Endothelial cell of umbilical vein (primary cell): ENCODE results near the gene EEF1G. TPM values are rescaled to one million over a fixed set of nuclear protein-coding genes. Genes with fewer than 3 reads are reported as not detected.

Source experiments
- microRNA-seq: library from miRNA; unstranded; fragments of <30 nt; microRNA quantifications from one replicate; pipeline ENCODE4 v1.2.0, GENCODE V29; 2021; ENCODE audit warnings: borderline number of aligned reads, borderline replicate concordance
- polyA plus RNA-seq, 4 experiments: library from polyadenylated mRNA; depleted of rRNA in 3 of 4; stranded (reverse) in 3 of 4; unstranded in 1 of 4; fragments of >200 nt; gene quantifications; 2 replicates each; pipeline versions ENCODE4 v1.2.1 to v1.2.3, GENCODE V29; 2011 to 2012; ENCODE audit warnings: missing spikeins in 1 of 4
- small RNA-seq: library from RNA; depleted of rRNA; stranded (forward); fragments of <200 nt; gene quantifications from one replicate; pipeline ENCODE3, GENCODE V24; 2012; ENCODE audit warnings: low replicate concordance, low read depth; ENCODE audit not compliant: insufficient read depth, insufficient read length
- total RNA-seq: library from RNA; stranded (reverse); gene quantifications from 2 replicates; pipeline ENCODE4 v1.2.3, GENCODE V29; 2021

The EEF1G gene
- total and polyA plus RNA-seq, 2 donors (not counting 3 experiments of a cell fraction or from before 2014, with no cell fraction given) = 1,341 to 2,133 TPM

Small RNA genes within 50 kb of the gene (microRNA-seq; reads per million reads assigned to microRNA genes)
- not detected for gene MIR6747

Small RNA genes within 50 kb of the gene (small RNA-seq; reads per million reads assigned to genes)
- gene AP001458.1 = not detected
- gene EEF1G = not detected
- not detected for gene MIR6747

Other genes with a start within 250 kb of the EEF1G start
- 30.5 and 33.1 TPM in 2 replicates for gene ASRGL1, start 236.4 kb downstream of the EEF1G start, total RNA-seq
- 23.7 and 36.0 TPM in 2 replicates for gene ASRGL1, start 236.4 kb downstream of the EEF1G start, polyA plus RNA-seq
- gene SCGB1A1, start 154.9 kb downstream of the EEF1G start, total RNA-seq = not detected in 2 replicates
- gene SCGB1A1, start 154.9 kb downstream of the EEF1G start, polyA plus RNA-seq = not detected in 2 replicates
- gene AHNAK, start 27.1 kb downstream of the EEF1G start, total RNA-seq = 381 and 436 TPM in 2 replicates
- 25.1 and 35.2 TPM in 2 replicates for gene AHNAK, start 27.1 kb downstream of the EEF1G start, polyA plus RNA-seq
- gene TUT1, start 17.6 kb upstream of the EEF1G start, total RNA-seq = 16.9 and 17.8 TPM in 2 replicates
- gene TUT1, start 17.6 kb upstream of the EEF1G start, polyA plus RNA-seq = 11.5 and 12.7 TPM in 2 replicates
- 166 and 176 TPM in 2 replicates for gene MTA2, start 28.0 kb upstream of the EEF1G start, total RNA-seq
- gene MTA2, start 28.0 kb upstream of the EEF1G start, polyA plus RNA-seq = 30.2 and 40.4 TPM in 2 replicates
- 101 and 110 TPM in 2 replicates for gene EML3, start 38.9 kb upstream of the EEF1G start, total RNA-seq
- 75.7 and 78.3 TPM in 2 replicates for gene EML3, start 38.9 kb upstream of the EEF1G start, polyA plus RNA-seq
- 8.2 and 8.8 TPM in 2 replicates for gene ROM1, start 39.4 kb upstream of the EEF1G start, total RNA-seq
- 4.8 and 5.3 TPM in 2 replicates for gene ROM1, start 39.4 kb upstream of the EEF1G start, polyA plus RNA-seq
- 31.6 and 35.0 TPM in 2 replicates for gene B3GAT3, start 48.1 kb upstream of the EEF1G start, total RNA-seq
- gene B3GAT3, start 48.1 kb upstream of the EEF1G start, polyA plus RNA-seq = 37.2 and 48.0 TPM in 2 replicates
- 357 and 389 TPM in 2 replicates for gene GANAB, start 72.7 kb upstream of the EEF1G start, total RNA-seq
- 433 and 455 TPM in 2 replicates for gene GANAB, start 72.7 kb upstream of the EEF1G start, polyA plus RNA-seq
- gene INTS5, start 79.4 kb upstream of the EEF1G start, total RNA-seq = 21.7 and 22.8 TPM in 2 replicates
- 20.3 and 20.9 TPM in 2 replicates for gene INTS5, start 79.4 kb upstream of the EEF1G start, polyA plus RNA-seq
- gene C11orf98, start 91.3 kb upstream of the EEF1G start, total RNA-seq = 58.7 and 61.0 TPM in 2 replicates
- gene C11orf98, start 91.3 kb upstream of the EEF1G start, polyA plus RNA-seq = 32.3 and 39.5 TPM in 2 replicates
- 28.4 and 38.1 TPM in 2 replicates for gene CSKMT, start 91.4 kb upstream of the EEF1G start, total RNA-seq
- 7.8 and 7.9 TPM in 2 replicates for gene CSKMT, start 91.4 kb upstream of the EEF1G start, polyA plus RNA-seq
- 8.6 and 9.0 TPM in 2 replicates for gene UQCC3, start 97.8 kb upstream of the EEF1G start, total RNA-seq
- 15.3 and 15.5 TPM in 2 replicates for gene UQCC3, start 97.8 kb upstream of the EEF1G start, polyA plus RNA-seq
- 7.5 and 10.5 TPM in 2 replicates for gene LBHD1, start 98.4 kb upstream of the EEF1G start, total RNA-seq
- 3.5 and 3.8 TPM in 2 replicates for gene LBHD1, start 98.4 kb upstream of the EEF1G start, polyA plus RNA-seq
- 112 and 113 TPM in 2 replicates for gene UBXN1, start 105.2 kb upstream of the EEF1G start, total RNA-seq
- gene UBXN1, start 105.2 kb upstream of the EEF1G start, polyA plus RNA-seq = 105 and 114 TPM in 2 replicates
- 0.20 and 0.37 TPM in 2 replicates for gene LRRN4CL, start 115.6 kb upstream of the EEF1G start, total RNA-seq
- gene LRRN4CL, start 115.6 kb upstream of the EEF1G start, polyA plus RNA-seq = 0.03 TPM in 1 of 2 replicates, not detected in the other
- gene BSCL2, start 133.5 kb upstream of the EEF1G start, total RNA-seq = 31.1 and 31.3 TPM in 2 replicates
- 94.8 and 126 TPM in 2 replicates for gene BSCL2, start 133.5 kb upstream of the EEF1G start, polyA plus RNA-seq
- not detected in 2 replicates for gene GNG3, start 133.8 kb upstream of the EEF1G start, total RNA-seq
- gene GNG3, start 133.8 kb upstream of the EEF1G start, polyA plus RNA-seq = not detected in 2 replicates
- gene HNRNPUL2, start 153.6 kb upstream of the EEF1G start, total RNA-seq = 53.4 and 56.2 TPM in 2 replicates
- 14.1 and 18.3 TPM in 2 replicates for gene HNRNPUL2, start 153.6 kb upstream of the EEF1G start, polyA plus RNA-seq
- gene TTC9C, start 154.6 kb upstream of the EEF1G start, total RNA-seq = 31.6 and 43.5 TPM in 2 replicates
- 20.6 and 27.4 TPM in 2 replicates for gene TTC9C, start 154.6 kb upstream of the EEF1G start, polyA plus RNA-seq
- 6.9 and 8.1 TPM in 2 replicates for gene ZBTB3, start 180.3 kb upstream of the EEF1G start, total RNA-seq
- gene ZBTB3, start 180.3 kb upstream of the EEF1G start, polyA plus RNA-seq = 3.7 and 4.1 TPM in 2 replicates
- gene POLR2G, start 187.7 kb upstream of the EEF1G start, total RNA-seq = 94.3 and 96.2 TPM in 2 replicates
- 258 and 266 TPM in 2 replicates for gene POLR2G, start 187.7 kb upstream of the EEF1G start, polyA plus RNA-seq
- 28.9 and 30.4 TPM in 2 replicates for gene TAF6L, start 197.5 kb upstream of the EEF1G start, total RNA-seq
- 28.6 and 33.3 TPM in 2 replicates for gene TAF6L, start 197.5 kb upstream of the EEF1G start, polyA plus RNA-seq
- gene TMEM179B, start 213.5 kb upstream of the EEF1G start, total RNA-seq = 27.6 and 27.8 TPM in 2 replicates
- gene TMEM179B, start 213.5 kb upstream of the EEF1G start, polyA plus RNA-seq = 102 and 123 TPM in 2 replicates
- 11.8 and 12.7 TPM in 2 replicates for gene TMEM223, start 218.1 kb upstream of the EEF1G start, total RNA-seq
- gene TMEM223, start 218.1 kb upstream of the EEF1G start, polyA plus RNA-seq = 26.7 and 31.8 TPM in 2 replicates
- 71.4 and 74.4 TPM in 2 replicates for gene NXF1, start 231.5 kb upstream of the EEF1G start, total RNA-seq
- gene NXF1, start 231.5 kb upstream of the EEF1G start, polyA plus RNA-seq = 99.8 and 101 TPM in 2 replicates